Neural progenitor cell (in vitro differentiated cells): ENCODE measurements around the gene MED26. TPM values are rescaled to one million over a fixed set of nuclear protein-coding genes. Genes with fewer than 3 reads are reported as not detected.

Source experiments
- DNase-seq: peaks from one replicate; pipeline ENCODE4 v3.0.0-alpha.2; 2016; ENCODE audit warnings: low spot score
- H2AFZ ChIP-seq: fragments of 200-600 bp; sonication (generic); replicated peaks from 2 replicates; pipeline ENCODE4 v1.6.1; 2016; ENCODE audit warnings: antibody characterized with exemption
- H3F3A ChIP-seq: fragments of 200-600 bp; sonication (generic); 2 replicates; pipeline ENCODE4 v1.6.1; 2016; ENCODE audit warnings: antibody characterized with exemption, low read depth
- H3K27ac ChIP-seq: fragments of 200-600 bp; sonication (generic); 2 replicates; pipeline ENCODE4 v1.5.1; 2016; ENCODE audit warnings: mild to moderate bottlenecking
- H3K27me3 ChIP-seq: fragments of 200-600 bp; sonication (generic); 2 replicates; pipeline ENCODE4 v1.6.1; 2016; ENCODE audit warnings: mild to moderate bottlenecking, moderate library complexity
- H3K36me3 ChIP-seq: fragments of 200-600 bp; sonication (generic); 2 replicates; pipeline ENCODE4 v1.5.1; 2016
- H3K4me1 ChIP-seq: fragments of 200-600 bp; sonication (generic); 2 replicates; pipeline ENCODE4 v1.6.1; 2016; ENCODE audit warnings: mixed run types
- H3K4me2 ChIP-seq: fragments of 200-600 bp; sonication (generic); 2 replicates; pipeline ENCODE4 v1.6.1; 2016
- H3K4me3 ChIP-seq: fragments of 200-600 bp; sonication (generic); 2 replicates; pipeline ENCODE4 v1.5.1; 2016
- H3K79me2 ChIP-seq: fragments of 200-600 bp; sonication (generic); 2 replicates; pipeline ENCODE4 v1.6.1; 2016; ENCODE audit warnings: low read depth
- H3K9ac ChIP-seq: fragments of 200-600 bp; sonication (generic); 2 replicates; pipeline ENCODE4 v1.6.1; 2016
- H3K9me3 ChIP-seq: fragments of 200-600 bp; sonication (generic); 2 replicates; pipeline ENCODE4 v1.5.1; 2016; ENCODE audit warnings: low read depth
- H4K20me1 ChIP-seq: fragments of 200-600 bp; sonication (generic); 2 replicates; pipeline ENCODE4 v1.6.1; 2016; ENCODE audit warnings: low read depth
- H3K27ac Mint-ChIP-seq: 3 replicates; pipeline ENCODE4 v1.8.0; 2021; ENCODE audit warnings: mixed read lengths
- H3K27me3 Mint-ChIP-seq: 2 replicates; pipeline ENCODE4 v1.8.0; 2022; ENCODE audit warnings: low read depth, mild to moderate bottlenecking, inconsistent platforms, moderate library complexity, mixed read lengths; ENCODE audit not compliant: insufficient read depth
- H3K36me3 Mint-ChIP-seq: 3 replicates; pipeline ENCODE4 v1.8.0; 2021; ENCODE audit warnings: mixed read lengths
- H3K4me1 Mint-ChIP-seq: 3 replicates; pipeline ENCODE4 v1.8.0; 2021; ENCODE audit warnings: mixed read lengths
- H3K4me3 Mint-ChIP-seq: 3 replicates; pipeline ENCODE4 v1.8.0; 2021; ENCODE audit warnings: mild to moderate bottlenecking, moderate library complexity, mixed read lengths
- H3K9me3 Mint-ChIP-seq: 3 replicates; pipeline ENCODE4 v1.8.0; 2020; ENCODE audit warnings: mixed read lengths
- CTCF ChIP-seq: fragments of 200-600 bp; sonication (generic); IDR thresholded peaks from 2 replicates; pipeline ENCODE4 v1.5.1; 2017; ENCODE audit warnings: antibody characterized with exemption, mild to moderate bottlenecking
- EZH2 ChIP-seq: fragments of 200-600 bp; sonication (generic); IDR thresholded peaks from 2 replicates; pipeline ENCODE4 v1.6.1; 2017; ENCODE audit warnings: antibody characterized with exemption, mild to moderate bottlenecking, moderate library complexity
- EZH2phosphoT487 ChIP-seq: fragments of 200-600 bp; sonication (generic); IDR thresholded peaks from 2 replicates; pipeline ENCODE4 v1.6.1; 2017; ENCODE audit warnings: antibody characterized with exemption
- total RNA-seq: library from RNA; depleted of rRNA; stranded (reverse); fragments of >200 nt; gene quantifications from 2 replicates; pipeline ENCODE4 v1.2.3, GENCODE V29; 2015; ENCODE audit warnings: low replicate concordance

The MED26 gene
- total RNA-seq, 1 donor from 2014 or later = 7.4 TPM

DNA sequence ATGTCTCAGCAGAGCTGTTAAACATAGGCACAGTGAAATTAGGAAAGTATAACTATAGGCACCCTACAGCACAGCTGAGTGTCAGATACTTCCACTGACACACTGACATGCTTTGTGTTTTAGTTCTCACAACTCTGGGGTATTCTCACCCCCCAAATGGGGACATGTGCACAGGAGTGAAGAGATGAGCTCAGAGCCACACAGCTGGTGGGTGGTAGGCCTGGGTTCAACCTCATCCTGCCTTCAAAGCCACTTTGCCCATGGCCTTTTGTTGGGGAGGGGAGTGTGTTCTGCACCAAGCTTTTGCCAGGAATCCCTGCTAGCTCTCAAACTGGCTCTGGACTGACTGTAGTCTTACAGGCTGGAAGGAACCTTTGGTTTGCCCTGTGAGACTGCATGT, 54.1 kb downstream of the MED26 start:
- no peak overlapping the region for H3K27ac ChIP-seq
- Mint-ChIP-seq H3K4me1 (peaks cover 19% of the 10 kb centered on the region), H3K9me3 (no peaks in the 10 kb centered on the region), H3K27ac (no peak overlapping the region), H3K36me3 (peaks cover 6% of the 10 kb centered on the region), H3K27me3 (no peaks in the 10 kb centered on the region), H3K4me3 (peak overlapping the region; percentile 98)
- peaks cover 39% of the 10 kb centered on the region for H4K20me1 ChIP-seq
- peaks cover 11% of the 10 kb centered on the region for H3F3A ChIP-seq
- no peak overlapping the region for H3K9ac ChIP-seq
- peaks cover 8% of the 10 kb centered on the region for H3K4me1 ChIP-seq
- peak overlapping the region; percentile 76 for H3K4me3 ChIP-seq
- no peaks in the 10 kb centered on the region for H3K9me3 ChIP-seq
- H3K27me3 ChIP-seq = no peaks in the 10 kb centered on the region
- no peak for DNase-seq
- H3K79me2 ChIP-seq = peaks cover 69% of the 10 kb centered on the region
- no peaks in the 10 kb centered on the region for H3K36me3 ChIP-seq
- no peak for TF ChIP-seq CTCF
- TF ChIP-seq EZH2phosphoT487 = no peak
- no peak for TF ChIP-seq EZH2
- no peak overlapping the region for H2AFZ ChIP-seq
- peak overlapping the region; percentile 78 for H3K4me2 ChIP-seq

DNA sequence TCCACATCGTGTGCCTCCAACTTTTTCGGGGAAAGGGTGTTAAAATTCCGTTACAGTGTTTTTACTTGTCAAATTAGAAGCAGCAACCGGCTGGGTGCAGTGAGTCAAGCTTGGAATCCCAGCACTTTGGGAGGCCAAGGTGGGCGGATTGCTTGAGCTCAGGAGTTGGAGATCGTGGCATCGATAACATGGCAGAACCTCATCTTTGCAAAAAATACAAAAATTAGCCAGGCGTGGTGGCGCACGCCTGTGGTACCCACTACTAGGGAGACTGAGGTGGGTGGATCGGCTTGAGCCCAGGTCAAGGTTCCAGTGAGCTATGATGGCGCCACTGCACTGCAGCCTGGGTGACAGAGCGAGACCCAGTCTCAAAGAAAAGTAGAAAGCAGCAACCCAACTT, 54.7 kb downstream of the MED26 start:
- H3K4me1 Mint-ChIP-seq = peaks cover 19% of the 10 kb centered on the region
- no peaks in the 10 kb centered on the region for H3K9me3 ChIP-seq
- H3K4me3 ChIP-seq = peak overlapping the region; percentile 76
- H3K27ac ChIP-seq = no peak overlapping the region
- peaks cover 34% of the 10 kb centered on the region for H4K20me1 ChIP-seq
- H3K4me3 Mint-ChIP-seq = peak overlapping the region; percentile 98
- H3K4me1 ChIP-seq = peaks cover 8% of the 10 kb centered on the region
- no peak for DNase-seq
- H3K4me2 ChIP-seq = peak overlapping the region; percentile 78
- no peaks in the 10 kb centered on the region for H3K27me3 Mint-ChIP-seq
- no peaks in the 10 kb centered on the region for H3K36me3 ChIP-seq
- H3K27ac Mint-ChIP-seq = no peak overlapping the region
- peak overlapping the region; percentile 66 for H3K9ac ChIP-seq
- no peaks in the 10 kb centered on the region for H3K27me3 ChIP-seq
- no peak for TF ChIP-seq CTCF
- no peak for TF ChIP-seq EZH2
- TF ChIP-seq EZH2phosphoT487 = no peak
- H3K79me2 ChIP-seq = peaks cover 63% of the 10 kb centered on the region
- H3F3A ChIP-seq = peaks cover 11% of the 10 kb centered on the region
- no peak overlapping the region for H2AFZ ChIP-seq
- H3K36me3 Mint-ChIP-seq = peaks cover 6% of the 10 kb centered on the region
- no peaks in the 10 kb centered on the region for H3K9me3 Mint-ChIP-seq

GRCh38 chr19:16572332-16573211, 55.4 kb downstream of the MED26 start, which contains the start of gene SLC35E1:
SLC35E1 (minus strand) TSS chr19:16572415; CDS start chr19:16572364, 51 bp downstream.
- DNase-seq = peak; percentile 99
- H3K36me3 Mint-ChIP-seq = peaks cover 6% of the 10 kb centered on the region
- no peaks in the 10 kb centered on the region for H3K27me3 Mint-ChIP-seq
- peak within 1 kb of the TSS; percentile 98 for H3K4me3 Mint-ChIP-seq
- H3K4me2 ChIP-seq = peak within 1 kb of the TSS; percentile 99
- peaks cover 11% of the 10 kb centered on the region for H3F3A ChIP-seq
- no peaks in the 10 kb centered on the region for H3K36me3 ChIP-seq
- peak within 1 kb of the TSS; percentile 97 for H3K4me3 ChIP-seq
- peaks cover 8% of the 10 kb centered on the region for H3K4me1 ChIP-seq
- H2AFZ ChIP-seq = peak within 1 kb of the TSS; percentile 93
- no peaks in the 10 kb centered on the region for H3K9me3 ChIP-seq
- peak within 1 kb of the TSS; percentile 91 for H3K27ac Mint-ChIP-seq
- TF ChIP-seq CTCF (no peak), EZH2phosphoT487 (no peak), EZH2 (no peak)
- H3K27ac ChIP-seq = peak within 1 kb of the TSS; percentile 72
- peaks cover 27% of the 10 kb centered on the region for H4K20me1 ChIP-seq
- H3K9me3 Mint-ChIP-seq = no peaks in the 10 kb centered on the region
- H3K9ac ChIP-seq = peak within 1 kb of the TSS; percentile 71
- no peaks in the 10 kb centered on the region for H3K27me3 ChIP-seq
- peaks cover 60% of the 10 kb centered on the region for H3K79me2 ChIP-seq
- peaks cover 19% of the 10 kb centered on the region for H3K4me1 Mint-ChIP-seq
